IPS-NIHi11 (cell line): ENCODE results near the gene CHMP2A.

Source experiments
- DNase-seq: peaks from one replicate; pipeline ENCODE4 v3.0.0; 2012; ENCODE audit warnings: mixed read lengths, low spot score

The CHMP2A gene

GRCh38 chr19:58569943-58570670 lies 15.2 kb upstream of the CHMP2A start:
- DNase-seq, result no peak

DNA sequence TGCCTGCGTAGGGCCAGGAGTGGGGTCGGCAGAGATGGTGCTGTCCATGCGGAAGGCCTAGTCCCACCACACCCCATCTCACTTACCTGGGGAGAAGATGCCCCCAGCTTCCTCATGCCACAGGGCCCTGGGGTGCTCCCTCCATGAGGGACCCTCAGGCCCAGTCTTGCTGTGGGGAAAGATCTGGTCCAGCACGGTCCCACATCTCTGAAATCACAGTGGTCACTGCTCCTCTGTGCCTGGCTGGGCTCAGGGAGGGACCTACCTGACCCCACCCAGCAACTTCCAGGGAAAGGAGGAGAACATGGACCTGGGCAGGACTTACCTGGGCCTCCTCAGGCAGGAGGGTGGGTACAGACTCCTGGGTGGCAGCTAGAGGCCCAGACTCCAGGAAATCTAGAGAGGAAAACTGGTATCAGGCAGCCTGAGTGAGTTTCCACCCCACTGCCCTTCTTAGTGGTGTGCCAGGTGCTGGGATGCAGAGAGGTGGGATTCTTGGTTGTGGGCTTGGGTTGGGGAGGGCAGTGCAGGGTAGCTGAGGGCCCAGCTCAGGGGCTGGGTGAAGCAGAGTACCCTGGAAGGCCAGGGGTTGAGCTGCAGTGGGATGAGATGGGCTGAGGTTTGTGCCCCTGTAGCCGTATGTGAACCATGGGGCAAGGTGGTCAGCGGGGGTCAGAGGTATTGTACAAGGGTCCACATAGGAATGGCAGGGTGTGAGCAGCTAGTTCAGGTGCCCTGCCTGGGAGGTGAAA lies 14.5 kb upstream of the CHMP2A start:
- no peak for DNase-seq

DNA sequence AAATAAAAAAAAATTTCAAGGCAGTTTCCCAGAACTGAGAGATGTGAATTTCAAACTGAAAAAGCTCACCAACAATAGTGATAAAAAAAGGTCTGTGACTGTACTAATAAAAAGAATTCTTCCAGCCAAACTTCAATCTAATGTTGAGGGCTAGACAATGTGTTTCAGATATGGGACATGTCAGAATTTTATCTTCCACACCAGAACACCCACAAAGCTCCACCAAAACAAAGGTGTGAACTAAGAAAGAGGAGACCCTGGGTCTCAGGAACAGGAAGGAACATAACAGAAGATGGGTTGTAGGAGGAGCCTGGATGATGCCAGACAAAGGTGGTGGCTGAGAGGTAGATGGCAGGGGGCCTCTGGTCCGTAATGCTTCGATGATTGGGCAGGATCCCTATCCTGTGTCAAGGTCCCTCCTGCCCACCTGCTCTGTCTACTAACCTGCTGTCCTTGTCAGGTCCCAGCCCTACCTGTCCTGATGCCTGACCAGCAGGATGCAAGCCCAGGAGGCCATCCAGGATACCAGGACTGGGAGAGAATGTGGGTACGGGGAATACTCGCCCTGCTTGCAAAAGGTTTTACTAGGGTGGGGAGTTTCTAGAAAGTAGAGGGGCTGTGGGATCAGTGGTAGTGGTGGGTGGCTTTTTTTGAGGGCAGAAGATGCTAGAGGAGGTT lies 13.7 kb upstream of the CHMP2A start:
- DNase-seq, result no peak

- DNase-seq, result no peak
Observed at GRCh38 chr19:58566989-58567388, 12.1 kb upstream of the CHMP2A start.

DNA sequence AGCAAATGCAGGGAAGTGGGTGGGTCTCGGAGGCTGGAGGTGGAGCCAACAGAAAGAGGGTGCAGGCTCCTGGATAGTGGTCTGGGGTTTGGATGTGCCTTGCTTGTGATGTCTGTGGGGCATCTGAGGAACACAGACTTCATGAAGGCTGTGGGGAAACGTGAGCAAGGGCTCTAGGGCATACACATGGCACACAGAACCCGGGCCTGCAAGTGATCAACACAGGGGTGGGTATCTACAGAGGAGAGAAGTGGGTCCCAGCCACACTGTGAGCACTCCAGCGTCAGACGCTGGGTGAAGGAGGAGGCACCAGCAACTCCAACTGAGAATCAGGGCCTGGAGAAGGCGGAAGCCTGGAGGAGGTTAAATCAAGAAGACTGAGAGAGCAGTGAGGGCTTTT lies 8.9 kb upstream of the CHMP2A start:
- no peak for DNase-seq

DNA sequence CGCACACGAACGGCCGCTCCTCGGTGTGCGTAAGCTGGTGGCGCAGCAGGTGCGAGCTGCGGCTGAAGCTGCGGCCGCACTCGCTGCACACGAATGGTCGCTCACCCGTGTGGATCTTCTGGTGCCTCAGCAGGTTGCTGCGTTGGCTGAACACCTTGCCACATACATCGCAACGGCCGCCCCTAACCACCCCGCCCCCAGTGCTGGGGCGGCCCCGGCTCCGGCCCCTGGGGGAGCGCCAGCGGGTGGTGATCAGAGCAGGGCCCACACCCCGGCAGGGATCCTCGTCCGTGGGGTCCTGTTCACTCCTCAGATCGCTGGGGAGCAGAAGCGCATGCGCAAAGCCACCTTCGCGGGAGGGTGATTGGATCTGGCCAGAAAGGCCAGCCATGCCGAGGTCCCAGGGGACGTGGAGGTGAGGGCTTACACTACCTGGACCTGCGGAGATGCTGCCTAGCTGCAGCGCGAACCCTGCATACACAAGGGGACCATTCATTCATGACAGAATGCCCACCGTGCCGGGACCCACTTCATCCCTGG lies 8.2 kb upstream of the CHMP2A start:
- DNase-seq, result no peak

DNA sequence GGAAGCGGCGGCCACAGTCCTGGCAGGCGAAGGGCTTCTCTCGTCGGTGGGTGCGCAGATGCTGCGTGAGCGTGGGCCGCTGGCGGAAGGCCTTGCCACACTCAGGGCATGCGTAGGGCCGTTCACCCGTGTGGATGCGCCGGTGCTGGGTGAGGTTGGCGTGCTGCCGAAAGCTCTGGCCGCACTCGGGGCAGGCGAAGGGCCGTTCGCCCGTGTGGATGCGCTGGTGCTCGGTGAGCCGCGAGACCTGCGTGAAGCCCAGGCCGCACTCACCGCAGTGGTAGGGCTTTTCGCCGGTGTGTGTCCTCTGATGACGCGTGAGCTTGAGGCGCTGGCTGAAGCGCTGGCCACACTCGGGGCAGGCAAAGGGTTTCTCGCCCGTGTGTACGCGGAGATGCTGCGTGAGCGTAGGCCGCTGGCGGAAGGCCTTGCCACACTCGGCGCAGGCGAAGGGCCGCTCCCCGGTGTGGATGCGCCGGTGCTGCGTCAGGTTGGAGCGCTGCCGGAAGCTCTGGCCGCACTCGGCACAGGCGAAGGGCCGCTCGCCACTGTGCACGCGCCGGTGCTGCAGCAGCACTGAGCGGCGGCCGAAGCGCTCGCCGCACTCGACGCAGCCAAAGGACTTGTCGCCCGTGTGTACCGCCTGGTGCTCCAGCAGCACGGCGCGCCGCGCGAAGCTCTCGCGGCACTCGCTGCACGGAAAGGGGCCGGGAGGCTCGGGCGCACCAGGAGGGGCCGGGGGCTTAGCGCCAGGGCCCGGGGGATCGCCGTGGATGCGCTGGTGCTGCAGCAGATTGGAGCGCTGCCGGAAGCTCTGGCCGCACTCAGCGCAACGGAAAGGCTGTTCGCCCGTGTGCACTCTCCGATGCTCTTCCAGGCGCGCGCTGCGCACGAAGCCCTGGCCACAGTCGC lies 7.5 kb upstream of the CHMP2A start:
- peak; percentile 22 for DNase-seq

DNA sequence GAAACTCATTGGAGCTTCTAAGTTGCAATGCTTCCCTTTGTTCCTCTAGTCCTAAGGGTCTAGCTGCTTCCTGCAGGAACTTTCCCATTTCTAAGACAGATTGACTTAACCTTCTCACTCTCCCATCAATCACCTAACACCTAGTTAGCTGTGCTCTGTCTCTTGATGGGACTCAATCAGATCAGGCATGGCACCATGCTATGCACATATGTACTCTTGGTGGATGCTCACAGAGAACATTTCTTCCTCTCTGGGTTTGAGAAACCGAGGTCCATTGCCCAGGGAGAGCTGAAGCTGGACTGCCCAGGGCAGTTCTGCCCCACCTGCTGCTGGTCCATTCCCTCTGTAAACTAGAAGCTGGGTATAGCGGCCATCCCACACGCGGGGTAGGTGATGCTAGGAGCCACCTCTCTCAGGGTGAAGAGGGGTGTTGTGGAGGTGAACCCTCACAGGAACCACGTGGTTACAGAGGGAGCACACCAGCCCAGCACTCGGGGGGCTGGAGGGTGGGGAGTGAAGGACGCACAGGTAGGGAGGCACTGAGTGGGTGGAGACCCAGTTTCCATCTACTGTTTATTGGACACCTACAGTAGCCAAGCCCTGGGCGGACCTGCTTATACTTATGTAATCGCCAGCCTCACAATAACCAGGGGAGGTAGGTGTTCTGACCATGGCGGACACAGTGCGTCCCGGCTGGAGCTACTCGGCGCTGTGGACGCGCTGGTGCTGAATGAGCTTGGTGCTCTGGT lies 6.6 kb upstream of the CHMP2A start:
- no peak for DNase-seq

GRCh38 chr19:58560921-58561320 lies 6.0 kb upstream of the CHMP2A start:
- DNase-seq, result no peak

DNA sequence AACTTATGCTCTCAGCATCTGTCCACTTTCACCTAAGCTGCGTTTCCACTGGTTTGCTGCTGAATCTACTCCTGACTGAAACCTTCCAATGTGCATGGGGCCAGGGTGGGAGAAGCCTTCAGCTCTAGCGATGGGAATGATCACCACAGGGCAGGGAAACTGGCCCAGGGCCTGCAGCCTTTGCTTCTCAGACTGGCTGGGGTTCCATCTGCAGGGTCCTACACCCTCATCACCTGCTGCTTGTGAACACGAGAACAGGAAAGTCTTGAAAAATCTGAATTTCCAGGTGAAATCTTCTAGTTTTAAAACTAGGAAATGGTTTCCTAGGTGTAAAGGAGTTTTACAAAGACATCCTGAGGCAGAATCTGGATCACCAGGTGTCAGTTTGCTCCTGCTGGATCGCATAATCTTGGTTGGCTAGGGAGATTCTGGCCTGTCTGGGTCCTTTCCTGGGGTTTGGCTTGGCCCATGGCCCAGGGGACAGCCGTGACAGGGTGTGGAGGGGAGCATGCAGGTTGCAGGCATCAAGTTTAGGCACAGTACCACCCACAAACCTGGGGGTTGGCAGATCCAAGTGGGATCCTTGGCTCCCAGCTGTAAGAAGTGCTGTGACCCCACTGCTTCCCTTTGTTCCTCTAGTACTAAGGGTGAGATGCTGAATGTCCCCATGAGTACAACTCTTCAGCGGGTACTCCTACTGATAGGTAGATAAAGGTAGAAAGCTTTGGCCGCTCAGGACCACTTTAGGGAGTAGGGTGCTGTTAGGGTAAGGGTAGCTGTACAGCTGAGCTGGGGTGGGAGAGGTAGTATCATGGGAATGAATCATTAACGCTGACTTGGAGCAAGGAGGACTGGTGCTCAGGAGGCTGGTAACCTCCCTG lies 5.3 kb upstream of the CHMP2A start:
- DNase-seq, result no peak

GRCh38 chr19:58559275-58560006 lies 4.5 kb upstream of the CHMP2A start:
- peak; percentile 92 for DNase-seq

DNA sequence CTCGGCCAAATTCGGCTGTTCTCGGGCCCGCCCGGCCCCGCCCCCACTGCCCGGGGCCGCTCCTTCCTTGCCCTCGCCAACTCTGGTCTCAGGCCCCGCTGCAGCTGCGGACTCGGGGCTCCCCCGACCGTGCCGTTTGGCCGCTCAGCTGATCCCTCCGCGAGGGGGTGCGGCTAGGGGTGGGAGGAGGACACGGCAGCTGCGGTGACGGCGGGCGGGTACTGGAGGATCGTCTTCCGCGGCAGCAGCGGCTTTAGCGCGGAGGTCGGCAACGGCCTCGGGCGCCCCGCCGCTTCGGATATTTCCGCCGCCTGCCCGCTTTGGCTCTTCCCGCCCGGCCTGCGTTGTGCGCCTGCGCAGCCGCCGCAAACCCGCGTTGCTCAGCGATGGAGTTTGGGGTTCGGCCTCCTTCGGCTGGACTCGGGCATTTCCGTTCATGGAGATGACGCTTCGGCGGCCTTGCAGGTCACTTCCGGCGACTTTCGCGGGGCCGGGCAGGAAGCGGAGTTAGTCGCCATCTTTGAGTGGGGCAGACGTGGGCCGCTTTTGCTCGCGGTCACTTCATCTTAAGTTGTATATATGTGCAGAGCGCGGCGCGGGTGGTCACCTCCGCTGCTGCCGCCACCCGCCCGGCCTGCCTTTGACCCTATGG lies 3.8 kb upstream of the CHMP2A start:
- peak; percentile 89 for DNase-seq

DNA sequence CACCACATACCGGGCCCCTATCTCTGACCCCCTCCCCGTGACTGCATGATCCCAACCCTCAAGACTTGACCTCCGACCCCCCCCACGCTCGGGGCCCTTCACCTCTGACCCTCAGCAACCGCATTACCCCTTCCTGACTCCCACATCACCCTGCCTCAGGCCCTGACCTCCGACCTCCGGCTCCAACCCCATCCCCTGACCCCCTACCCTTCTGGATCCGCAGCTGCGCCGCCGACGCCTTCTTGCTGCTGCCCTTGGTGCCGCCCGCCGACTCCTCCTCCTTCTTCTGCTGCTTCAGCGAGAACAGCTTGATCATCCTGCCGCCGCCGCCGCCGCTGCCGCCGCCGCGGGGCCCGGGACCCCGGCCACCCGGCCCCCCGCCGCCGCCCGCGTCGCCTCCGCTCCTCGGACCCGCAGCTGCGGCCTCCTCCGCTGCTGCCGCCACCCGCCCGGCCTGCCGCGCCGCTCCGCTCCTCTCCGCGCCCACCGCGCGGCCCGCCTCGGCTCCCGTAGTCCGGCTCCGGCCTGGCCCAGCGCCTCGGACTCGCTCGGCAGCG lies 3.2 kb upstream of the CHMP2A start, which contains the start of gene UBE2M:
TSS of gene UBE2M (minus strand) at position 546 of the 557 bp plus-strand sequence. CDS start at position 316, 230 bp downstream.
- DNase-seq, result no peak

DNA sequence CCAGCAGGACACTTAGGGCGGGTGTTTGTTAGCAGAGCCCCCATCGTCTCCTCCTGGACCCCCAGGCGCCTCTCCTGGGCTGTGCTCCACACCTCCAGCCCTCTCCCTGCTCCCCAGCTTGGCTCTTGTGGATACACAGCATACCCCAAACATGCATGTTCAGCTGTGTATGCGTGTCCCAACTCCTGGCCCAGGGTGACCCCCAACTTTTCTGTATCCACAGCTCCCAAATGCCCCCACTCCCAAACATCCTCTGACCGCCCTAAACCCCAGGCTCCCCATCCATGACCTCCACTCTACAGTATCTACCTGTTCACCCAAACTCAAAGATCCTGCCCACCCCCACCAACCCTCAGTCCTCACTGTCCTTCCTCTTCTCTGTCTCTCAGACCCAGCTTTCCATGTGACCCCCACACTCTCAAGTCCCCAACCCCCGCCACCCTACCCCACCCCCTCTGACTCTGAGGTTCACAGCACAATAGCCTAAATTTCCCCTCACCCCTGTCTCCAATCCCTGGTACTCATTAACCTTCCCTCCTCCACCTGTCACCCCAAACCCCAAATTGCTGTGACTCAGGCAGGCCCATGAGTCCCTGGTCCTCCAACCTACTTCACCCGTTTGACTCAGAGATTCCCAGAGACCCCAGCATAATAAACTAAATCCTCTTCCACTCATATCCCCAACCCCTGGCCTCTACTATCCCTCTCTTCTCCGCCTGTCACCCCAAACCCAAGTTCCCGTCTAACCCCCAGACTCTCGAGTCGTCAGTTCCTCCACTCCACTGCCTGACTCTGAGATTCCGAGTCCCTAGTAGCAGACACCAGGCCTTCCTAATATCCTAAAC lies 2.5 kb upstream of the CHMP2A start:
- DNase-seq, result no peak

GRCh38 chr19:58556622-58557220 lies 1.8 kb upstream of the CHMP2A start:
- DNase-seq, result no peak

DNA sequence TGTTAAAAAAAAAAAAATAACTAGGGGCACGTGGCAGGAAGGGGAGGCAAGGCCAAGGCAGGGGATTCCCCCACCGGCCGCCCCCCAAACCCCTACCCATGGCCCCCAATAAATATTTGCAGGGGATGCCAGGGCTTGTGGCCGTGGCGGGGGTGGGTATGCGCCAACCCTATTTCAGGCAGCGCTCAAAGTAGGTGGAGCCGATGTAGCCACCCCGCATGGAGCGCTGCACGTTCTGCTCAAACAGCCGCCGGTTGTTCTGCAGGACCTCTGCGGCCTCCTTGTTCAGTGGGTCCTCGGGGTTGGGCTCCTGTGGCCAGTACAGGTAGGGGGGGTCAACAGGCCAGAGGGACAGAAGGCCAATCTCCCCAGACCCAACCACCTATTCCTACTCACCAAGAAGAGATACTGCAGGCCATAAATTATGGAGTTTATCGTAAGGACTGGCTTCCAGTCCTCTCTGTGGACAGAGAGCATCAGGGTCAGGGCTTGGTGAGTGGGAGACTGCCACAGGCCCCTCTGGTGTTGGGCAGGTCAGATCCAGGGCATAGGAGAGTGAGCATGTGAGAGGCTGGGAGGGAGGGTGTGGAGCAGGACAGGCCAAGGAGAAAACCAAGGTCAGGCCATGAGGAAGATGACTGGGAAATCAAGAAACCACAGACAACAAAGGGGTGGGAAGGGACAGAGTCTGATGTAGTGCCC lies 1.2 kb upstream of the CHMP2A start:
- no peak for DNase-seq
